Measurements from ENCODE around the gene TEX48.

GRCh38 chr9:114725930-114726329, 43.9 kb upstream of the TEX48 start:
- TF ChIP-seq CTCF (conservative IDR thresholded peaks at IDR 0.05), result no peak
- TF ChIP-seq ZFX (IDR thresholded peaks at IDR 0.05), result no peak
